AML-193 (cell line): Measurements from ENCODE around the gene MIA.
A peak's percentile ranks its signal among the peaks of the same experiment; 100 is the strongest.
"Not testable (repeated sequence)": the region's sequence is repeated elsewhere in the genome, so short reads cannot be mapped to it uniquely, and the experiment has no call there.

Source experiments
- DNase-seq, 2 experiments: peaks; one replicate each; lab custom pipeline; 2025; lab: John Stamatoyannopoulos, UW

MIA gene

DNA sequence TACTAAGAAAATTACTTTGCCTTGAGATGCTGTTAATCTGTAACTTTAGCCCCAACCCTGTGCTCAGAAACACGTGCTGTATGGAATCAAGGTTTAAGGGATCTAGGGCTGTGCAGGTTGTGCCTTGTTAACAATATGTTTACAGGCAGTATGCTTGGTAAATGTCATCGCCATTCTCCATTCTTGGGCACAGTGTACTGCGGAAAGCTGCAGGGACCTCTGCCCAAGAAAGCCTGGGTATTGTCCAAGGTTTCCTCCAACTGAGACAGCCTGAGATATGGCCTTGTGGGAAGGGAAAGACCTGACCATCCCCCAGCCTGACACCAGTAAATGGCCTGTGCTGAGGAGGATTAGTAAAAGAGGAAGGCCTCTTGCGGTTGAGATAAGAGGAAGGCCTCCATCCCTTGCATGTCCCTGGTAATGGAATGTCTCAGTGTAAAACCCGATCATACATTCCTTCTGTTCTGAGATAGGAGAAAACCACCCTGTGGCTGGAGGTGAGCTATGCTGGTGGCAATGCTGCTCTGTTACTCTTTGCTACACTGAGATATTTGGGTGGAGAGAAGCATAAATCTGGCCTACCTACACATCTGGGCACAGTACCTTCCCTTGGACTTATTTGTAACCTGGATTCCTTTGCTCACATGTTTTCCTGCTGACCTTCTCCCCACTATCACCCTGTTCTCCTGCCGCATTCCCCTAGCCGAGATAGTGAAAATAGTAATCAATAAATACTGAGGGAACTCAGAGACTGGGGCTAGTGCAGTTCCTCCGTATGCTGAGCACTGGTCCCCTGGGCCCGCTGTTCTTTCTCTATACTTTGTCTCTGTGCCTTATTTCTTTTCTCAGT lies 47.6 kb downstream of the MIA start:
- peak; percentile 58 to 65 for DNase-seq

DNA sequence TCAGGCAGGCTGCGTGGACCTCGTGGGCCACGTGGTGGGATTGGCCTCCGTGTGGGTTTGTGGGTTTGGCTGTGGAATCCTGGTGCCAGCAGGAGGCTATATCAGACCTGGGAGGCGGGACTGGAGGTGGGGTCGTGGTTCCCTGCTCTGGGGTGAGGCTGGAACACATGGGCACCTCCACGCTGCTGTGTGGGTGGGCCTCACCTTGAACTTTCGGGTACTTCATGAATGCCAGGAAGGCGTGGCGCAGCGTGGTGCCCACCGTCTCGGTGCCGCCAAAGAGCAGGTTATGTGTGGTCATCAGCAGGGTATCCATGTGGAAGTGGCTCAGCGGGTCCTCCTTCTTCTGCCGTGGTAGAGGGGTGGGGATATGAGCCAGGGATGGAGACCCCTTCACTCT lies 49.6 kb downstream of the MIA start:
- DNase-seq, result not testable (repeated sequence)

DNA sequence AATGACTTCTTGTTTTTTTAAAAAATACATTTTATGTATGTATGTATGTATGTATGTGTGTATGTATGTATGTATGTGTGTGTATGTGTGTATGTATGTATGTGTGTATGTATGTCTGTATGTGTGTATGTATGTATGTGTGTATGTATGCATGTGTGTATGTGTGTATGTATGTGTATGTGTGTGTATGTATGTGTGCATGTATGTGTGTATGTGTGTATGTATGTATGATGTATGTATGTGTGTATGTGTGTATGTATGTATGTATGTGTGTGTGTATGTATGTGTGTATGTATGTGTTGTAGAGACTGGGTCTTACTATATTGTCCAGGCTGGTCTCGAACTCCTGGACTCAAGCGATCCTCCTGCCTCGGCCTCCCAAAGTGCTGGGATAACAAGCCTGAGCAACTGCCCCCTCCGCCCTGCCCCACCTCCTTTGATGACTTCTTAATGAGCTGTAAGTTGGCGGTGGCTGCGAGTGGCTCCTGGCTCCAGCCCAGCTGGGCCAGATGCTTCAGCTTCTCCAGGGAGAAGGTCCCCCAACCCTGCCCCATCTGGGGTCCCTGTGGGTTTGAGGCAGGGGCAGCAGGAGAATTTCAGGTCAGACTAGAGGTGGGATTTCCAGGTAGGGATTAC lies 50.3 kb downstream of the MIA start:
- DNase-seq, result not testable (repeated sequence)

DNA sequence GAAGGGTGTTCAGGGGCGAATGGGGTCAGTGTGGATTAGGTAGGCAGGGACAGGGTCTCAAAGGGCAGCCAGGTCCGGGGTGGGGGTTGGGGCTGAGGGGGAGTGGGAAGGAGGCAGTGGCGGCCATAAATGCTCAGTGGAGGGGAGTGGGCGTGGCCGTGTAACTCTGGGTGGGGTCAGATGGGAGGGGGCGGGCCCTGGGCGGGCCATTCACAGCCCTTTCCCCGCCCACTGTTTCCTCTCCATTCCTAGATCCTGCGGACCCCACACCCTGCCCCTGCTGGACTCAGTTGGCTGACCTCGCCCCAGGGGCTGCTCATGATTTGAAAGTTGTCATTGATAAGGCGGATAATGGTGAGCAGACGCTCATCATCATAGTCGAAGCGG lies 51.0 kb downstream of the MIA start:
- not testable (repeated sequence) for DNase-seq

DNA sequence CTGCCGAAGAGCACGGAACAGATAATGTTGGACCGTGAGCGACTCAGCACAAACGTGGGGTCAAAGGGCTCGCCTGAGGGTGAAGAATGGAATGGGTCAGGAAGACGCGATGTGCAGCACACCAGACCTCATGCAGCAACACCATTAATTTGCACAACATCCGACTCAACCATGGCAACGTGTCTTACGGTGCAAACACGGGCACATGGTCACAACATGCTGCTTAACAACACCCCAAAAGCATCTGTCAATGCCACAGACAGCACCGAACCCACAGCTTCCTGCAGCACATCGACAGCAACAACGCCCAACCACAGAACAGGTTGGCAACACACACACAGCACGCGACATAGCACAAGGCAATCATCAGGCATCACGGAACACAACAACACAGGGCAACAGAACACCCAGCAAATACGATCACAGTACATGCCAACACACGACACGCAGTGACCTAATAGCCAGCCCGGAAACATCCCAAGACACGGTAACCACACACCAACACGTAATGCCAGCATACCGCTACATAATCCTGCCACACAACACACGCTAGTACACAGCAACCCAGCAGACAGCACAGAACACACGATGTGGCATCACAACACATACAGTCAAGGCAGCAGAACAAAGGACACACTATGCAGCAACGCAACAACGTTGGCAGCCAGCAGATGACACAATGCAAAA lies 51.5 kb downstream of the MIA start:
- not testable (repeated sequence) for DNase-seq
